HepG2 (cell line): ENCODE results near the gene CMIP. TPM values are rescaled to one million over a fixed set of nuclear protein-coding genes. Genes with fewer than 3 reads are reported as not detected.

Experiments used
- AGO1 ChIP-seq: fragments of 200-400 bp; formaldehyde crosslinking; IDR thresholded peaks from 2 replicates; pipeline ENCODE4 v1.6.1; 2017; ENCODE audit warnings: mild to moderate bottlenecking, low read depth, low read length, moderate library complexity; ENCODE audit not compliant: poor library complexity, severe bottlenecking
- CERS6 ChIP-seq: sonication (generic); formaldehyde crosslinking; IDR thresholded peaks from 2 replicates; pipeline ENCODE4 v1.5.0; 2020; ENCODE audit warnings: missing genetic modification reagents
- CTCF ChIP-seq: sonication (generic); formaldehyde crosslinking; IDR thresholded peaks from 2 replicates; pipeline ENCODE4 v1.5.0; 2020; ENCODE audit warnings: mild to moderate bottlenecking, missing genetic modification reagents, moderate library complexity
- EP300 ChIP-seq, 3 experiments: sonication (generic) in 1 of 3; formaldehyde crosslinking in 1 of 3; IDR thresholded peaks; 2 replicates each; pipeline versions ENCODE4 v1.5.1 to v1.6.1; 2011 to 2020; ENCODE audit warnings: low read depth in 2 of 3, low read length in 2 of 3, borderline replicate concordance in 1 of 3, improper control_type of control experiment in 1 of 3, mild to moderate bottlenecking in 1 of 3, missing genetic modification reagents in 1 of 3, moderate library complexity in 1 of 3
- FUBP1 ChIP-seq: sonication (generic); formaldehyde crosslinking; IDR thresholded peaks from 2 replicates; pipeline ENCODE4 v1.5.1; 2020; ENCODE audit warnings: missing genetic modification reagents, mild to moderate bottlenecking, borderline replicate concordance
- HIVEP1 ChIP-seq: sonication (generic); formaldehyde crosslinking; IDR thresholded peaks from 2 replicates; pipeline ENCODE4 v1.4.0; 2020; ENCODE audit warnings: mild to moderate bottlenecking, missing genetic modification reagents
- HNRNPL ChIP-seq: fragments of 200-400 bp; formaldehyde crosslinking; IDR thresholded peaks from 2 replicates; pipeline ENCODE4 v1.6.1; 2017; ENCODE audit warnings: mild to moderate bottlenecking, low read depth, low read length
- HOXA3 ChIP-seq: sonication (generic); formaldehyde crosslinking; IDR thresholded peaks from 2 replicates; pipeline ENCODE4 v1.5.0; 2020; ENCODE audit warnings: missing genetic modification reagents
- KDM1A ChIP-seq: IDR thresholded peaks from 2 replicates; pipeline ENCODE4 v1.6.1; 2016; ENCODE audit warnings: missing compliant biosample characterization
- MYC ChIP-seq: sonication (generic); formaldehyde crosslinking; IDR thresholded peaks from 2 replicates; pipeline ENCODE4 v1.9.0; 2021; ENCODE audit warnings: missing genetic modification reagents, borderline replicate concordance
- RAD21 ChIP-seq: fragments of 450-650 bp; formaldehyde crosslinking; IDR thresholded peaks from 2 replicates; pipeline ENCODE4 v1.5.0; 2020; ENCODE audit warnings: mild to moderate bottlenecking
- TEAD3 ChIP-seq: optimal IDR thresholded peaks from 2 replicates; pipeline ENCODE3; 2016; ENCODE audit warnings: borderline replicate concordance
- ZNF18 ChIP-seq: sonication (generic); formaldehyde crosslinking; IDR thresholded peaks from 2 replicates; pipeline ENCODE4 v1.8.0; 2022; ENCODE audit warnings: mild to moderate bottlenecking, missing genetic modification reagents; ENCODE audit not compliant: insufficient replicate concordance
- ZNF414 ChIP-seq: sonication (generic); formaldehyde crosslinking; IDR thresholded peaks from 2 replicates; pipeline ENCODE4 v1.5.0; 2020; ENCODE audit warnings: missing genetic modification reagents
- ZNF512 ChIP-seq: sonication (generic); formaldehyde crosslinking; IDR thresholded peaks from 2 replicates; pipeline ENCODE4 v1.4.0; 2020; ENCODE audit warnings: mild to moderate bottlenecking, missing genetic modification reagents
- ZNF580 ChIP-seq: IDR thresholded peaks from 2 replicates; pipeline ENCODE4 v1.6.1; 2016; ENCODE audit warnings: low read depth, borderline replicate concordance
- ZNF766 ChIP-seq: sonication (generic); formaldehyde crosslinking; IDR thresholded peaks from 2 replicates; pipeline ENCODE4 v1.5.0; 2020; ENCODE audit warnings: missing genetic modification reagents, borderline replicate concordance
- ZSCAN21 ChIP-seq: sonication (generic); formaldehyde crosslinking; IDR thresholded peaks from 2 replicates; pipeline ENCODE4 v1.8.0; 2022; ENCODE audit warnings: mild to moderate bottlenecking, missing genetic modification reagents, moderate library complexity, borderline replicate concordance
- polyA plus RNA-seq, 8 experiments: library from polyadenylated mRNA; depleted of rRNA in 3 of 8; stranded (reverse) in 7 of 8; unstranded in 1 of 8; fragments of >200 nt; fragmentation: Illumina TruSeq in 4 of 8; extraction: Trizol in 4 of 8; gene quantifications; 2 replicates each; pipeline versions ENCODE4 v1.2.1 to v1.2.3, GENCODE V29; 2011 to 2016; ENCODE audit warnings: low read depth in 4 of 8, missing spikeins in 1 of 8, mixed read lengths in 1 of 8; ENCODE audit not compliant: insufficient read depth in 1 of 8
- total RNA-seq, 5 experiments: library from RNA; depleted of rRNA; stranded (reverse); fragments of >200 nt; fragmentation: Illumina TruSeq; extraction: Trizol; gene quantifications; 2 replicates each; pipeline ENCODE4 v1.2.3, GENCODE V29; 2016; ENCODE audit warnings: low read depth in 1 of 5

CMIP gene
- total and polyA plus RNA-seq, 2 of the 13 experiments (the other 11 are each of a cell fraction or from before 2014, with no cell fraction given), result 10.9 to 18.1 TPM

- no peak for TF ChIP-seq CTCF (CRISPR knock-in tag)
- no peak for TF ChIP-seq AGO1
- no peak for TF ChIP-seq ZSCAN21 (CRISPR knock-in tag)
- TF ChIP-seq ZNF18, result no peak
- no peak for TF ChIP-seq KDM1A (CRISPR knock-in tag)
- peak; percentile 56 for TF ChIP-seq TEAD3 (CRISPR knock-in tag)
- no peak for TF ChIP-seq EP300 (IDR thresholded peaks at IDR 0.05; ENCODE audit: low read depth in 2 of 2, low read length in 2 of 2)
- TF ChIP-seq EP300 (CRISPR knock-in tag; IDR thresholded peaks at IDR 0.05; ENCODE audit: borderline replicate concordance), result no peak
- no peak for TF ChIP-seq CERS6 (CRISPR knock-in tag)
- no peak for TF ChIP-seq ZNF766 (CRISPR knock-in tag)
- peak; percentile 73; the same call in 1 of the 2 replicates for TF ChIP-seq FUBP1 (CRISPR knock-in tag)
- TF ChIP-seq HIVEP1, result no peak
- TF ChIP-seq MYC (CRISPR knock-in tag), result peak; percentile 66; the same call in 1 of the 2 replicates
- TF ChIP-seq ZNF580 (CRISPR knock-in tag), result no peak
- peak; percentile 94 for TF ChIP-seq HNRNPL
- TF ChIP-seq ZNF512 (CRISPR knock-in tag), result no peak
- TF ChIP-seq ZNF414, result no peak
- TF ChIP-seq RAD21 (CRISPR knock-in tag), result peak; percentile 13; the same call in 1 of the 2 replicates
- TF ChIP-seq HOXA3 (CRISPR knock-in tag), result peak; percentile 51; the same call in 1 of the 2 replicates
Observed at GRCh38 chr16:81532491-81533174, 88.0 kb downstream of the CMIP start (continued).
